Measurements from ENCODE around the gene PRXL2A. TPM values are rescaled to one million over a fixed set of nuclear protein-coding genes. Genes with fewer than 3 reads are reported as not detected.

PRXL2A gene
- polyA plus RNA-seq, 1 of the 3 experiments (the other 2 are of a cell fraction) = 15.6 TPM

- CTCF ChIA-PET = interaction anchor here (0.8 to 3.5 kb wide), 6 partner anchors 11 to 98 kb away, joined by 3 to 16 read pairs (median 4); no protein-coding TSS in a partner anchor
- H4K20me1 ChIP-seq (ENCODE audit: insufficient read depth) = no peaks in the 10 kb centered on the region
These were observed 524 bp upstream of the PRXL2A start for GRCh38 chr10:80407812-80408241.

More at GRCh38 chr10:80407812-80408241, 524 bp upstream of the PRXL2A start:
- Histone ChIP-seq H3K4me3 (ENCODE audit: low read depth in 2 of 2, low read length in 1 of 2) (peak overlapping the region; percentile 69 to 88), H3K27ac (ENCODE audit: low read depth in 2 of 2, low read length in 1 of 2) (peak overlapping the region in 1 of 2 experiments; percentile 78; a peak in 3 of 4 replicates), H3K4me1 (ENCODE audit: control insufficient read depth in 1 of 2, insufficient read depth in 2 of 2, low read depth in 1 of 2, low read length in 1 of 2) (peaks cover 10 to 45% of the 10 kb centered on the region in 2 experiments; a peak in 3 of 4 replicates), H3K9ac (peak overlapping the region; percentile 56; the same call in 1 of the 2 replicates), H3K9me3 (no peaks in the 10 kb centered on the region), H3K79me2 (ENCODE audit: insufficient read depth) (no peaks in the 10 kb centered on the region; the same call in 1 of the 2 replicates), H3K4me2 (peak overlapping the region; percentile 92), H3K27me3 (ENCODE audit: insufficient read depth) (no peaks in the 10 kb centered on the region), H3K9me2 (no peaks in the 10 kb centered on the region), H2AFZ (ENCODE audit: low read depth) (peak overlapping the region; percentile 96), H3K36me3 (replicated peaks in 1 of 2; ENCODE audit: control insufficient read depth in 1 of 2, insufficient read depth in 2 of 2, low read length in 1 of 2) (no peaks in the 10 kb centered on the region), H3F3A (replicated peaks; ENCODE audit: insufficient read depth) (peaks cover 5% of the 10 kb centered on the region)
- TF ChIP-seq RFX5 (IDR thresholded peaks at IDR 0.05; ENCODE audit: low read length) (no peak), NRF1 (IDR thresholded peaks at IDR 0.05; ENCODE audit: low read depth, low read length) (no peak), MEF2A (IDR thresholded peaks at IDR 0.05; ENCODE audit: borderline replicate concordance, low read depth) (no peak), YY1 (IDR thresholded peaks at IDR 0.05; ENCODE audit: low read depth) (no peak), TEAD4 (IDR thresholded peaks at IDR 0.05; ENCODE audit: borderline replicate concordance, insufficient read depth) (no peak), TAF1 (IDR thresholded peaks at IDR 0.05; ENCODE audit: borderline replicate concordance, low read depth, low read length) (no peak), EP300 (IDR thresholded peaks at IDR 0.05; ENCODE audit: borderline replicate concordance in 1 of 2, low read depth in 1 of 2, low read length in 1 of 2) (no peak), ELF1 (IDR thresholded peaks at IDR 0.05) (no peak), USF1 (IDR thresholded peaks at IDR 0.05; ENCODE audit: borderline replicate concordance, low read depth) (no peak), SIN3A (IDR thresholded peaks at IDR 0.05; ENCODE audit: borderline replicate concordance, low read depth, low read length) (no peak), IRF3 (IDR thresholded peaks at IDR 0.05; ENCODE audit: low read depth, low read length) (no peak), EZH2phosphoT487 (IDR thresholded peaks at IDR 0.05; ENCODE audit: borderline replicate concordance, low read depth) (no peak), GABPA (IDR thresholded peaks at IDR 0.05; ENCODE audit: low read depth) (no peak)
- TF ChIP-seq, protein P1, sequence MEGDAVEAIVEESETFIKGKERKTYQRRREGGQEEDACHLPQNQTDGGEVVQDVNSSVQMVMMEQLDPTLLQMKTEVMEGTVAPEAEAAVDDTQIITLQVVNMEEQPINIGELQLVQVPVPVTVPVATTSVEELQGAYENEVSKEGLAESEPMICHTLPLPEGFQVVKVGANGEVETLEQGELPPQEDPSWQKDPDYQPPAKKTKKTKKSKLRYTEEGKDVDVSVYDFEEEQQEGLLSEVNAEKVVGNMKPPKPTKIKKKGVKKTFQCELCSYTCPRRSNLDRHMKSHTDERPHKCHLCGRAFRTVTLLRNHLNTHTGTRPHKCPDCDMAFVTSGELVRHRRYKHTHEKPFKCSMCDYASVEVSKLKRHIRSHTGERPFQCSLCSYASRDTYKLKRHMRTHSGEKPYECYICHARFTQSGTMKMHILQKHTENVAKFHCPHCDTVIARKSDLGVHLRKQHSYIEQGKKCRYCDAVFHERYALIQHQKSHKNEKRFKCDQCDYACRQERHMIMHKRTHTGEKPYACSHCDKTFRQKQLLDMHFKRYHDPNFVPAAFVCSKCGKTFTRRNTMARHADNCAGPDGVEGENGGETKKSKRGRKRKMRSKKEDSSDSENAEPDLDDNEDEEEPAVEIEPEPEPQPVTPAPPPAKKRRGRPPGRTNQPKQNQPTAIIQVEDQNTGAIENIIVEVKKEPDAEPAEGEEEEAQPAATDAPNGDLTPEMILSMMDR (IDR thresholded peaks at IDR 0.05) = no peak
- WGBS (ENCODE audit: low lambda C conversion rate) = 11% methylated on average over 16 of the region's 16 CpGs
- DNase-seq = peak; percentile 65
- POLR2A ChIA-PET = interaction anchor here (0.6 to 1.7 kb wide), 9 partner anchors 14 to 121 kb away, joined by 3 to 9 read pairs (median 5); no protein-coding TSS in a partner anchor

Data from SK-N-SH (cell line).